ENCODE data around the gene DEXI.

- TF ChIP-seq CTCF (conservative IDR thresholded peaks at IDR 0.05) (no peak), ZFX (IDR thresholded peaks at IDR 0.05) (no peak)
Observed at GRCh38 chr16:10922328-10923145, 19.7 kb downstream of the DEXI start.
